Activated naive CD8-positive, alpha-beta T cell treated with anti-CD3 and anti-CD28 coated beads, Interleukin-2, amount 10 ng/mL, durations not matched to agents 7 days and 5 days (primary cell): ENCODE results near the gene TGM3. TPM values are rescaled to one million over a fixed set of nuclear protein-coding genes. Genes with fewer than 3 reads are reported as not detected.

ENCODE experiments used
- ATAC-seq: fragments of 150-1000 bp; cut with Tn5 transposase; one replicate; pipeline ENCODE4 v1.10.0; 2021; ENCODE audit warnings: low read depth, moderate library complexity
- POLR2A ChIA-PET: fragments of 350-600 bp; sonication (Branson Sonifier 250); formaldehyde crosslinking; loops from one replicate; lab custom pipeline; 2021; ENCODE audit warnings: antibody characterized with exemption; lab: Charles Lee
- DNase-seq: peaks from one replicate; pipeline ENCODE4 v3.0.0; 2021
- H3K27ac Mint-ChIP-seq: one replicate; pipeline ENCODE4 v1.8.0; 2022; ENCODE audit warnings: mild to moderate bottlenecking, mixed read lengths
- H3K27me3 Mint-ChIP-seq: one replicate; pipeline ENCODE4 v1.8.0; 2022; ENCODE audit warnings: mild to moderate bottlenecking, moderate library complexity, mixed read lengths
- H3K36me3 Mint-ChIP-seq: one replicate; pipeline ENCODE4 v1.8.0; 2021; ENCODE audit warnings: mild to moderate bottlenecking, mixed read lengths
- H3K4me1 Mint-ChIP-seq: one replicate; pipeline ENCODE4 v1.8.0; 2021; ENCODE audit warnings: mixed read lengths
- H3K4me3 Mint-ChIP-seq: one replicate; pipeline ENCODE4 v1.8.0; 2022; ENCODE audit warnings: mild to moderate bottlenecking, moderate library complexity, mixed read lengths
- H3K9me3 Mint-ChIP-seq: one replicate; pipeline ENCODE4 v1.8.0; 2021; ENCODE audit warnings: mixed read lengths
- total RNA-seq, 2 experiments: library from RNA; stranded (reverse); gene quantifications; one replicate each; pipeline ENCODE4 v1.2.3, GENCODE V29; 2021

TGM3 gene
- total RNA-seq, 2 experiments from 2014 or later: not detected

DNA sequence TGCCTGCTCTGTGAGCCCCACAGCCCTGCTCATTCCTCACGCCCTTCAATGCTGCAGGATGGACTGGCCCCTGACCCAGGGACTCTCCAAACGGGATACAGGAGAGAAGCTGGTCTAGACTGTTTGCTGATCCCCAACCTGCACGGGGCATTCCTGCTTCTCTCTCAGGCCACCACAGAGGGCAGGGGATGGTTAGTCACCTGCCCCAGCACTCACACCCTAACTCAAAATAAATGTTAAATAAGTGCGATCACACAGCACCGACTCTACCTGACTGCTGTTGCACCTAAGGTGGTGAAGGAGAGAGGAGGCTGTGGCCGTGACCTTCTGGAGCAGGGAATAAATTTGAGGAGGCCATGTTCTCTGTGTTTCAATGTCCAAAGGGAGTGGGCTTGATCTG, 45.0 kb downstream of the TGM3 start:
- H3K36me3 Mint-ChIP-seq: no peaks in the 10 kb centered on the region
- peaks cover 11% of the 10 kb centered on the region for H3K27me3 Mint-ChIP-seq
- H3K4me1 Mint-ChIP-seq: no peaks in the 10 kb centered on the region
- H3K4me3 Mint-ChIP-seq: no peak overlapping the region
- POLR2A ChIA-PET: no interaction called here
- no peak for ATAC-seq
- H3K9me3 Mint-ChIP-seq: no peaks in the 10 kb centered on the region
- no peak for DNase-seq
- H3K27ac Mint-ChIP-seq: no peak overlapping the region

DNA sequence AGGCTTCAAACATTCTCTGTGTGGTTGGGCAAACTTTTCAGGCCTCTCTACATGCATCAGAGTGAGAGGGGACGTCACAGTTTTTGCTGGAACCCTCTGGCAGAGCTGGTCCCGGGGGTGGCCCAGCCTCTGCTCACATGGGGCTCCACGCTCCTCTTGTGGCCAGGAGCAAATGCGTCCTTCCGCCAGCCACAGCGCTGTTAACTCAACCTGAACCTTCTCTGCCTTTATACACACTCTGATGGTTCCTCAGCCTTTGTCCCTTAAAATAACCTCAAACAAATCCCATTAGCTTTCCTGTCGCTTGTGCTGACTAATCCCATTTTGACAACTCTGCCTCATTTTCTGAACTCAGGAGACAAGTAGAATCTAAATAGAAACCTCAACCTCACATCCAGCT, 45.5 kb downstream of the TGM3 start:
- Mint-ChIP-seq H3K27ac (no peak overlapping the region), H3K27me3 (peaks cover 11% of the 10 kb centered on the region), H3K4me3 (no peak overlapping the region), H3K9me3 (no peaks in the 10 kb centered on the region), H3K36me3 (no peaks in the 10 kb centered on the region), H3K4me1 (no peaks in the 10 kb centered on the region)
- ATAC-seq (no peak), DNase-seq (no peak)
- POLR2A ChIA-PET: no interaction called here

DNA sequence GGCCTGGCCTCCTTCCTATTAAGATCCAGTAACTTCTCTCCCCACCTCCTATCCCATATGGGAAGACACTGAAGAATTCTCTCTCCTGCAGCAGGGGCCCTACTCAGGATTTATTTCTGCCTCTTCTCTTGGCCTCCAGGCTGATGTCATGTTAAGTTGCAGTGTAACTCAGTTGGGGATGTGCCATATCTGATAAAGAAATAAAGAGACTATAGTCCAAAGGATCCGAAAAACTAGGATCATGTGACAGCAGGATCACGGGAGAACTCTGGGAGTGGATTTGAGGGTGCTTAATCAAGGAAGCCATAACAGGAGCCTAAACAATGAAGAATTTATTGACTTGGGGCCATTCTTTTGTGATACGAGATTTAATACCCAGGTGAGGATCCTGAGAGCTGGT, 46.4 kb downstream of the TGM3 start:
- DNase-seq: no peak
- Mint-ChIP-seq H3K9me3 (no peaks in the 10 kb centered on the region), H3K36me3 (no peaks in the 10 kb centered on the region), H3K4me1 (no peaks in the 10 kb centered on the region), H3K27me3 (peaks cover 11% of the 10 kb centered on the region), H3K27ac (no peak overlapping the region), H3K4me3 (no peak overlapping the region)
- no peak for ATAC-seq
- POLR2A ChIA-PET: no interaction called here

DNA sequence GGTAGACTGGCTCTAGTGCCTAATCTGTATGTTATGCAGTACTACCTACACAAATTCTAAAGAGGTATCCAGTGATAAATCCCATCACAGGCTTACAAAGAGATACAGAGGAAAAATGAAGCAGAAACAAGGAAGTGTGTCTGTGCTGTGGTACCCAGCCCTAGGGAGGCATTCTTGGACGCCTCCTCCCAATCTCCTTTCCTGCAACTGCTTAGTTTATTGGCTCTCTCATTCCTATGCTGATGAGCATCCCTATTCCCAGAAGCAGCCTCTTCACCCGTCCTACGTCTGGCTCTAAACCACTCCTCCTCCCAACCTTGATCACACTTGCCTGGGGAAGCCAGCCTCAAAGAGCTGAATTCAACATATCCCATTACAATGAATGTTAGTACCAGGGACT, 50.4 kb downstream of the TGM3 start:
- Mint-ChIP-seq H3K9me3 (no peaks in the 10 kb centered on the region), H3K4me1 (no peaks in the 10 kb centered on the region), H3K36me3 (no peaks in the 10 kb centered on the region), H3K4me3 (no peak overlapping the region), H3K27ac (no peak overlapping the region), H3K27me3 (peaks cover 16% of the 10 kb centered on the region)
- ATAC-seq: no peak
- POLR2A ChIA-PET: no interaction called here
- no peak for DNase-seq

DNA sequence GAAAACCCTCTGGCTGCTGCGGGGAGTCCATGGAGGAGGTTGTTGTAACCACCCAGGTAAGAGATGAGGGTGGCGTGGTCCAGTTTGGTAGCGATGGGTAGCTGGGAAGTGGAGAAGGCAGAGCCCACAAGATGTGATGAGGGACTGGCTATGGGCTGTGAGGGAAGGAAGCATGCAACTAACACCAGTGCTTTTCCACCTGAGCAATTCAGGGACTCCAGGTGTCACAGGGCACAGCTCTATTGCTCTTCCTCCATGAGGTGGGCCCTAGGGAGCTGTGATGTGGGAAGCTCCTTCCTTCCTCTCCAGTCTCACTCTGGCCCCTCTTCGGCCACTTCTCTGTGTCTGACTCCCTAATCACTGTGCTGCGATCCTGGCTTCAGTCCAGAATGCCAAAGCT, 52.5 kb downstream of the TGM3 start:
- Mint-ChIP-seq H3K9me3 (no peaks in the 10 kb centered on the region), H3K4me1 (peaks cover 1% of the 10 kb centered on the region), H3K36me3 (no peaks in the 10 kb centered on the region), H3K27ac (no peak overlapping the region), H3K4me3 (no peak overlapping the region), H3K27me3 (peaks cover 18% of the 10 kb centered on the region)
- POLR2A ChIA-PET: interaction anchor here (1.1 kb wide), 1 partner anchor 121 kb away, joined by 3 read pairs; no protein-coding TSS in a partner anchor
- ATAC-seq (no peak), DNase-seq (no peak)

DNA sequence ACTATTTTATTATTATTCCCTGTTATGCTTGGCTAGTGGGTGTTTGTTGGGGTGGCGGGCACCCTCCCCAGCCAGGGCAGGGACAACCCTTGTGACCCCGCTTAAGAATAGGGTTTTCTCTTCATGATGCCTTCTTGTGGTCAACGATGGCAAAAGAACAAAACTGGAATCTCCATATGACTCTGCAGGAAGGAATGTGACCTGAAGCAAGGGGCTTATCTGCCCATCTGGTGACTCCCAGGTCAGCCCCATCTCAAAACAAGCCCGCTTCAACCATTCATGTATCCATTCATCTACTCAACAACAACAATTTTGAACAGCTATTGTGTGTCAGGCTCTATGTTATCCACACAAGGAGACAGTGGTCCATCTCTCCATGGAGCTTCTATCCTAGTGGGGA, 54.0 kb downstream of the TGM3 start:
- no peak for ATAC-seq
- peaks cover 1% of the 10 kb centered on the region for H3K4me1 Mint-ChIP-seq
- no peak overlapping the region for H3K4me3 Mint-ChIP-seq
- POLR2A ChIA-PET: no interaction called here
- no peaks in the 10 kb centered on the region for H3K36me3 Mint-ChIP-seq
- no peaks in the 10 kb centered on the region for H3K9me3 Mint-ChIP-seq
- H3K27me3 Mint-ChIP-seq: peaks cover 30% of the 10 kb centered on the region
- H3K27ac Mint-ChIP-seq: no peak overlapping the region
- DNase-seq: no peak

DNA sequence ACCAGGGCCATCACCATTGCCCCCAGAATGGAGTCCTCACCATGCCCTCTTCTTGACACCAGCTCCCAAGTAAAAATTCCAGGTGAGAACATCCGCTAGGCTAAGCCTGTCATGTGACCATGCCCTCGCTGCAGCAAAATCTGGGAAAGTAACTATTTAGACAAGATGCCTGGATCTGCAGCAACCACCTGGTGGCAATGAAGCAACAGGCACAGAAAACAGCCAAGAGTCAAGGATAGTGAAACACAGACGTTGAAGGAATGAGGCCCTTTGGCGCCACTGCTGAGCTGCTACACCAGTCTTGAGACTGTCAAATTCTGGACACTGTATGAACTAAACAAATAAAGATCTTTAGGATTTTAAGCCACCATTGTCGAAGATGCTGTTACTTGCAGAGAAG, 54.8 kb downstream of the TGM3 start:
- DNase-seq: no peak
- ATAC-seq: no peak
- H3K27ac Mint-ChIP-seq: no peak overlapping the region

DNA sequence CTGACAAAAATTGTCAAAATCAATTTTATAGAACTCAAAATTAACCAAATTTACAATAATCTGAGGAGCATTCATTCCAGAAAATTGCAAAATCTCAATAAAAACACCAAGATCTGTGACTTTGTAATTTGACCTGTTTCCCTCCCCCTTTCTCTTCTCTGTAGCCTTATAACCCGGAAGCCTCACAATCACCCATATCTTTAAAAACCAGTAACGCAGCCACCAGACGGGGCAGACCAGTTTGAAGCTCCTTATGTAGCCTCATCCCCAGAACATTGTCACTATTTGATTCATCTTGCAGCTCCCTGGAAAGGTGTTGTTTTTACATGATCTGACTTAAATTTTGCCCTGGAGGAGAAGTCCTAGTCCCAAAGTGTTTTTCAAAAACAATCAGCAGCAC, 57.4 kb downstream of the TGM3 start:
- POLR2A ChIA-PET: no interaction called here
- Mint-ChIP-seq H3K4me1 (peaks cover 1% of the 10 kb centered on the region), H3K27ac (no peak overlapping the region), H3K27me3 (peaks cover 38% of the 10 kb centered on the region), H3K9me3 (no peaks in the 10 kb centered on the region), H3K4me3 (no peak overlapping the region), H3K36me3 (no peaks in the 10 kb centered on the region)
- DNase-seq: no peak
- ATAC-seq: no peak

More for the DNA sequence above, 54.8 kb downstream of the TGM3 start:
- Mint-ChIP-seq H3K9me3 (no peaks in the 10 kb centered on the region), H3K4me1 (peaks cover 1% of the 10 kb centered on the region), H3K27me3 (peaks cover 36% of the 10 kb centered on the region), H3K4me3 (no peak overlapping the region), H3K36me3 (no peaks in the 10 kb centered on the region)
- POLR2A ChIA-PET: no interaction called here

DNA sequence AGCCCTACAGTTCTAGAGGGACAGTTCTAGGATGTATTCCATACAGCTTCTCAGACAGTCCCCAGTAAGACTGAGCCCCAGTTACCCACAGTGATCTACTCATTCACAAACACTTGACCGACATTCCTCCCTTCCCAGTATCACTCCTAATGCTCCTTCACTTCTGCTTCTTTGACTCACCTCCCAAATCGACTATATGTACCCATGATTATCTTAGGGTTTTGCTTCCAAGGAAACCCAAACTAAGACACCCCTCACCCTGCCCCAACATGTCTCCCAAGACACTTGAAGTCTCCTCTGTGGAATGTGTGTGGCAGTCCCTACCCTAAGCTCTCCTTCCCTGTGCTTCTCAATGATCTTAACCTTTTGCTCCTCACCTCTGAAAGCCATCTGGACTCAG, 61.3 kb downstream of the TGM3 start:
- peaks cover 1% of the 10 kb centered on the region for H3K4me1 Mint-ChIP-seq
- DNase-seq: no peak
- peaks cover 4% of the 10 kb centered on the region for H3K9me3 Mint-ChIP-seq
- H3K4me3 Mint-ChIP-seq: no peak overlapping the region
- no peak for ATAC-seq
- peaks cover 50% of the 10 kb centered on the region for H3K27me3 Mint-ChIP-seq
- no peaks in the 10 kb centered on the region for H3K36me3 Mint-ChIP-seq
- POLR2A ChIA-PET: no interaction called here
- no peak overlapping the region for H3K27ac Mint-ChIP-seq

DNA sequence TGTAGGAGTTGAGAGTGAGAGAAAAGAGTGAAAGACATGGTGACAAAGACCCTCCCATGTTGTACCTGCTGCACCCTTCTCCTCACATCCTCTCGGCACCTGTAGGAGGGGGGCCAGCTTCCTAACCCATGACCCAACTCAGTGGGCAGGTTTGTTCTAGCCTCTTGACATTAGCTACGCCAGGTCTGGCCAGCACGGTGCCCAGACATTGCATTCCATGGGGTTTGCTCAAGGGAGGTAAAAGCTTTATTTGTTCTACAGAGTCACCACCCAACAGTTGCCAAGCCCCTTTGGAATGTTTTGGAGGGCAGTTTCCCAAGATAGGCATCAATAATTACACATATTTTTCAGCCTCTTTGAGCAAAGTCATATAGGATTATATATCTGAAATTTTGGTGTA, 62.2 kb downstream of the TGM3 start:
- Mint-ChIP-seq H3K4me1 (no peaks in the 10 kb centered on the region), H3K4me3 (no peak overlapping the region), H3K36me3 (no peaks in the 10 kb centered on the region), H3K27me3 (peaks cover 51% of the 10 kb centered on the region), H3K27ac (no peak overlapping the region), H3K9me3 (peaks cover 4% of the 10 kb centered on the region)
- DNase-seq: no peak
- ATAC-seq: no peak
- POLR2A ChIA-PET: no interaction called here

DNA sequence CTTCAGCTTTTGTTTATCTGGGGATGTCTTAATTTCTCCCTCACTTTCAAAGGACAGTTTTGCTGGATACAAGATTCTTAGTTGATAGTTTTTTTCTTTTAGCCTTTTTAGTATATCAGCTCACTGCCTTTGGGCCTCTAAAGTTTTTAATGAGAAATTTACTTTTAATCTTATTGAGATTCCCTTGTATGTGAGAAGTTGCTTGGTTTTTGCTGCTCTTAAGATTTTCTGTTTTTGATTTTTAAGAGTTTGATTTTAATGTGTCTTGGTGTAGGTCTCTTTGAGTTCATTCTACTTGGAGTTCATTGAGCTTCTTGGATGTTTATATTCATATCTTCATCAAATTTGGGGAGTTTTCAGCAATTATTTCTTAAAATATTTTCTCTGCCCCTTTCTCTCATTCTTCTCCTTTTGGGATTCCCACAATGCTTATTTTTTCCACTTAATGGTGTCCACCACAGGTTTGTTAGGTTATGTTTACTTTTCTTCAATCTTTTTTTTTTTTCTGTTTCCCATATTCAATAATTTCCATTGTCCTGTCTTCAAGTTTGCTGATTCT, 65.3 kb downstream of the TGM3 start:
- Mint-ChIP-seq H3K27me3 (peaks cover 26% of the 10 kb centered on the region), H3K27ac (no peak overlapping the region), H3K9me3 (peaks cover 4% of the 10 kb centered on the region), H3K36me3 (no peaks in the 10 kb centered on the region), H3K4me3 (no peak overlapping the region), H3K4me1 (no peaks in the 10 kb centered on the region)
- ATAC-seq: no peak
- no peak for DNase-seq
- POLR2A ChIA-PET: no interaction called here

DNA sequence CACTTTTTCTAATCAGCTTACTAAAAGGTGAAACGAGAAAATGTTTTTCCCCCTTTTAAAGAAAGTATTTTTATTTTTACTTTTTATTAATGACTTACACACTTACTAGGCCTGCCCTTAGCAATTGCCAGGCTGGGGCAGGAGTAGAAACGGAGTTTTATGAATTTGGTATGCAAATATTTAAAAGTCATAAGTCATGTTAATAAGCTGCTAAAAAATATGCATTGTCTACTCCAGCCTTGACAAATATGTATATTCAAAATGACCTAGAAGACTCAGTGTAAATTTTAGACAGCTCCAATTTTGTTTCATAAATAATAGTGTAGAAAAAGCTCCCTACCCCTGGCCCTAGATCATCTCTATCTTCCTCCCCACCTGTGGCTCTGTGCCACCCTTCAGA, 67.4 kb downstream of the TGM3 start:
- peaks cover 39% of the 10 kb centered on the region for H3K27me3 Mint-ChIP-seq

DNA sequence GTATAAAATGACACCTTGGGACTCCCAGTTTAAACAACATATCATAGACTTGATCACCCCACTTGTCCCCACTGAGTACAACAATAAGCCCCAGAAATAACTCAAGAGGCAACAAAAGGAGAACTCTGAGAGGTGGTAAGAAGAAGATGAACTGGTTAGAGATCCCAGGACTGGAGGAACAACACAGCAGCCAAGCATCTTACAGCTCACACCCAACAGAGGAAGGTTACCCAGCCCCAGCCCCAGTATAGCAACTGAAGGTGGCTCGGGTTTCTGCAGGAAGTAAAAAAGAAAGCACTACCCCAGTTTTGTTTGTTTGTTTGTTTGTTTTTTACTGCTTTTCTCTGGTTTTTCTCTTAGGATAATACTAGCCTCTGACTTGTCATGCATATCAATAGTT, 67.8 kb downstream of the TGM3 start:
- H3K36me3 Mint-ChIP-seq: no peaks in the 10 kb centered on the region
- peaks cover 43% of the 10 kb centered on the region for H3K27me3 Mint-ChIP-seq
- H3K4me3 Mint-ChIP-seq: no peak overlapping the region
- DNase-seq: no peak
- no peaks in the 10 kb centered on the region for H3K4me1 Mint-ChIP-seq
- H3K9me3 Mint-ChIP-seq: peaks cover 4% of the 10 kb centered on the region
- no peak for ATAC-seq
- POLR2A ChIA-PET: no interaction called here
- H3K27ac Mint-ChIP-seq: no peak overlapping the region

More for the DNA sequence above, 67.4 kb downstream of the TGM3 start:
- H3K9me3 Mint-ChIP-seq: peaks cover 4% of the 10 kb centered on the region
- H3K4me1 Mint-ChIP-seq: no peaks in the 10 kb centered on the region
- no peaks in the 10 kb centered on the region for H3K36me3 Mint-ChIP-seq
- DNase-seq: no peak
- no peak overlapping the region for H3K4me3 Mint-ChIP-seq
- ATAC-seq: no peak
- no peak overlapping the region for H3K27ac Mint-ChIP-seq
- POLR2A ChIA-PET: no interaction called here

DNA sequence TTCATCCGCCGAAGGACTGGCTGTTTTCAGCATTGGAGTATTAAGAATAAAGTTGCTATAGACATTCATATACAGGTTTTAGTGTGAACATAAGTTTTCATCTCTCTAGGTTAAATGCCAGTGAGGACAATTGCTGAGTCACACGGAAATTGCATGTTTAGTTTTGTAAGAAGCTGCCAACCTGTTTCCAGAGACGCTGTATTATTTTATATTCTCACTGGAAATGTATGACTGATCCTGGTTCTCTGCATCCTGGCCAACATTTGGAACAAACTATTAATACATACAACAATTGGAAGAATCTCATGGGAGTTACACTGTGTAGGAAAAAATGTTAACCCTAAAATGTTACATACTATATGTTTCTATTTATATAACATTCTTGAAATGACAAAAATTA, 68.2 kb downstream of the TGM3 start:
- ATAC-seq (no peak), DNase-seq (no peak)
- Mint-ChIP-seq H3K36me3 (no peaks in the 10 kb centered on the region), H3K27ac (no peak overlapping the region), H3K4me3 (no peak overlapping the region), H3K4me1 (no peaks in the 10 kb centered on the region), H3K27me3 (peaks cover 43% of the 10 kb centered on the region), H3K9me3 (peaks cover 4% of the 10 kb centered on the region)
- POLR2A ChIA-PET: no interaction called here

DNA sequence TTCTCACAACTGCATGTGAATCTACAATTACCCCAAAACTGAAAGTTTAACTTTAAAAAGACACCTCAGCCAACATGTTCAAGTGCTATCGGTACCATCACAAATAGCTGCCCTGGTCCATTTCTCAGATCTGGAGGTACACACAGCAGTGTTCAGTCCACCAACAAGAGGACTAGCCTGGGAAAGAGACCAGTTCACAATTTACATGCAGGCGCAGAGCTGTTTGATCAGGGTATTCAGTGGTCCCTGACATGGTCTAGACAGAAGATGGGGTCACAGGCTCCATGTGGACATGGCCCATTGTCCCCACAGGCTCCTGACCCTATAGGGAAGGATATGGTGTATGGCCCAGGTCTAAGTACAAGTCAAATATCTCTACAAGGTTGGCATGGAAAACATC, 69.3 kb downstream of the TGM3 start:
- Mint-ChIP-seq H3K36me3 (no peaks in the 10 kb centered on the region), H3K27me3 (peaks cover 39% of the 10 kb centered on the region), H3K4me3 (no peak overlapping the region), H3K27ac (no peak overlapping the region), H3K9me3 (peaks cover 5% of the 10 kb centered on the region), H3K4me1 (no peaks in the 10 kb centered on the region)
- POLR2A ChIA-PET: no interaction called here
- ATAC-seq (no peak), DNase-seq (no peak)
